NB4 (cell line): ENCODE measurements around the gene SAPCD2.

Experiments used
- POLR2A ChIP-seq: IDR thresholded peaks from 2 replicates; pipeline ENCODE4 v1.6.1; 2011; ENCODE audit warnings: mild to moderate bottlenecking; ENCODE audit not compliant: insufficient read length; ENCODE audit errors: extremely low read depth
- TF ChIP-seq, protein P1 (sequence below): IDR thresholded peaks from one replicate; pipeline ENCODE4 v1.5.1; 2012; ENCODE audit warnings: low read depth, low read length

DNA sequence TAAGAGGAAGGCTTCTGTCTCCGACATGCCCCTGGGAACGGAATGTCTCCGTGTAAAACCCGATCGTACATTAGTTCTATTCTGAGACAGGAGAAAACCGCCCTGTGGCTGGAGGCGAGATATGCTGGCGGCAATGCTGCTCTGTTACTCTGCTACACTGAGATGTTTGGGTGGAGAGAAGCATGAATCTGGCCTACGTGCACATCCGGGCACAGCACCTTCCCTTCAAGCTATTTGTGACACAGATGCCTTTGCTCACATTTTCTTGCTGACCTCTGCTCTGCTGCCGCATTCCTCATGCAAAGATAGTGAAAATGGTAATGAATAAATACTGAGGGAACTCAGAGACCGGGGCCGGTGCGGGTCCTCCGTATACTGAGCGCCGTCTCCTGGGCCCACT lies 46.4 kb upstream of the SAPCD2 start:
- TF ChIP-seq POLR2A = no peak
- TF ChIP-seq, protein P1, sequence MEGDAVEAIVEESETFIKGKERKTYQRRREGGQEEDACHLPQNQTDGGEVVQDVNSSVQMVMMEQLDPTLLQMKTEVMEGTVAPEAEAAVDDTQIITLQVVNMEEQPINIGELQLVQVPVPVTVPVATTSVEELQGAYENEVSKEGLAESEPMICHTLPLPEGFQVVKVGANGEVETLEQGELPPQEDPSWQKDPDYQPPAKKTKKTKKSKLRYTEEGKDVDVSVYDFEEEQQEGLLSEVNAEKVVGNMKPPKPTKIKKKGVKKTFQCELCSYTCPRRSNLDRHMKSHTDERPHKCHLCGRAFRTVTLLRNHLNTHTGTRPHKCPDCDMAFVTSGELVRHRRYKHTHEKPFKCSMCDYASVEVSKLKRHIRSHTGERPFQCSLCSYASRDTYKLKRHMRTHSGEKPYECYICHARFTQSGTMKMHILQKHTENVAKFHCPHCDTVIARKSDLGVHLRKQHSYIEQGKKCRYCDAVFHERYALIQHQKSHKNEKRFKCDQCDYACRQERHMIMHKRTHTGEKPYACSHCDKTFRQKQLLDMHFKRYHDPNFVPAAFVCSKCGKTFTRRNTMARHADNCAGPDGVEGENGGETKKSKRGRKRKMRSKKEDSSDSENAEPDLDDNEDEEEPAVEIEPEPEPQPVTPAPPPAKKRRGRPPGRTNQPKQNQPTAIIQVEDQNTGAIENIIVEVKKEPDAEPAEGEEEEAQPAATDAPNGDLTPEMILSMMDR = no peak
